Measurements from ENCODE around the gene MSANTD1. TPM values are rescaled to one million over a fixed set of nuclear protein-coding genes. Genes with fewer than 3 reads are reported as not detected.

Gene MSANTD1
- total RNA-seq, 1 experiment from 2014 or later: 0.77 TPM

DNA sequence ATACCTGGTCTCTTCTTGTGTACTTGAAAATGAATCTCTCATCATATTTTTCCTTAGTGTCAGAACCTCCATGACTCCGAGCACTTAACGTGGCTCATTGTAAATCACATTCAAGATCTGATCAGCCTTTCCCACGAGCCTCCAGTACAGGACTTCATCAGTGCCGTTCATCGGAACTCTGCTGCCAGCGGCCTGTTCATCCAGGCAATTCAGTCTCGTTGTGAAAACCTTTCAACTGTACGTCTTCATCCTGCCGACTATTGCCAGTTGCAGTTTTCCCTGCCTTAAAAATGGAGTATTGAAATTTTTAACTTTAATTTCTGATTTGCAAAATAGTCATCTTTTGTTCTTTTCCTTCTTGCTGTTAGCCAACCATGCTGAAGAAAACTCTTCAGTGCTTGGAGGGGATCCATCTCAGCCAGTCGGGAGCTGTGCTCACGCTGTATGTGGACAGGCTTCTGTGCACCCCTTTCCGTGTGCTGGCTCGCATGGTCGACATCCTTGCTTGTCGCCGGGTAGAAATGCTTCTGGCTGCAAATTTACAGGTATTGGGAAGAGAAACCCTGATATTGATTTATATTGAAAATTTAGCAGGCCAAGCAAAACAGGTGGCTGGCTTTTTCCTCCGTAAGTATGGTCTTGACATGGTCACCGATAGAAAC lies 42.4 kb upstream of the MSANTD1 start:
- CTCF ChIA-PET: no interaction called here
- no peak overlapping the region for H3K27ac ChIP-seq (ENCODE audit: low read length)
- no TSS peak for BruUV-seq (replicated peaks)

GRCh38 chr4:3207531-3208037 lies 41.4 kb upstream of the MSANTD1 start:
- ATAC-seq (no peak), DNase-seq (no peak)
- POLR2A ChIA-PET (ENCODE audit: unreplicated experiment): no interaction called here
- CTCF ChIA-PET: no interaction called here
- no peaks in the 10 kb centered on the region for H3F3A ChIP-seq (ENCODE audit: low read length, unreplicated experiment)
- intact Hi-C loops (cut with micrococcal nuclease): no loop called here
- H3K4me2 ChIP-seq (ENCODE audit: low read length): no peak overlapping the region
- no peak overlapping the region for H3K9ac ChIP-seq (ENCODE audit: low read length)
- TF ChIP-seq CTCF (conservative IDR thresholded peaks at IDR 0.05; ENCODE audit: low read depth, low read length): no peak
- no peak for TF ChIP-seq EZH2phosphoT487 (IDR thresholded peaks at IDR 0.05; ENCODE audit: borderline replicate concordance, low read length)
- no TSS peak for BruUV-seq (replicated peaks)
- H3K4me3 ChIP-seq (ENCODE audit: low read length): no peak overlapping the region
- H3K36me3 ChIP-seq (ENCODE audit: low read depth, low read length): peaks cover 8% of the 10 kb centered on the region
- H3K9me2 ChIP-seq (replicated peaks; ENCODE audit: low read length): no peaks in the 10 kb centered on the region
- H3K4me1 ChIP-seq (ENCODE audit: insufficient read depth, low read length): no peaks in the 10 kb centered on the region
- no peaks in the 10 kb centered on the region for H3K9me3 ChIP-seq (ENCODE audit: low read length)
- H2AFZ ChIP-seq (ENCODE audit: low read length): no peak overlapping the region
- H3K27me3 ChIP-seq (ENCODE audit: low read length): no peaks in the 10 kb centered on the region
- H3K27ac ChIP-seq (ENCODE audit: low read length): no peak overlapping the region
- H3K79me2 ChIP-seq (ENCODE audit: low read length): no peaks in the 10 kb centered on the region
- no peaks in the 10 kb centered on the region for H4K20me1 ChIP-seq (ENCODE audit: low read length)

More for the DNA sequence above, 42.4 kb upstream of the MSANTD1 start:
- no peaks in the 10 kb centered on the region for H3K9me2 ChIP-seq (replicated peaks; ENCODE audit: low read length)
- H3F3A ChIP-seq (ENCODE audit: low read length, unreplicated experiment): no peaks in the 10 kb centered on the region
- TF ChIP-seq CTCF (conservative IDR thresholded peaks at IDR 0.05; ENCODE audit: low read depth, low read length): no peak
- TF ChIP-seq EZH2phosphoT487 (IDR thresholded peaks at IDR 0.05; ENCODE audit: borderline replicate concordance, low read length): no peak
- TF ChIP-seq EZH2 (IDR thresholded peaks at IDR 0.05; ENCODE audit: low read length, unreplicated experiment): no peak
- H2AFZ ChIP-seq (ENCODE audit: low read length): no peak overlapping the region
- ATAC-seq (no peak), DNase-seq (no peak)
- intact Hi-C loops (cut with micrococcal nuclease): no loop called here
- no peak overlapping the region for H3K4me3 ChIP-seq (ENCODE audit: low read length)
- POLR2A ChIA-PET (ENCODE audit: unreplicated experiment): no interaction called here
- H3K9me3 ChIP-seq (ENCODE audit: low read length): no peaks in the 10 kb centered on the region
- no peaks in the 10 kb centered on the region for H3K79me2 ChIP-seq (ENCODE audit: low read length)
- H3K9ac ChIP-seq (ENCODE audit: low read length): no peak overlapping the region
- peaks cover 8% of the 10 kb centered on the region for H3K36me3 ChIP-seq (ENCODE audit: low read depth, low read length)
- no peak overlapping the region for H3K4me2 ChIP-seq (ENCODE audit: low read length)
- H3K27me3 ChIP-seq (ENCODE audit: low read length): no peaks in the 10 kb centered on the region
- no peaks in the 10 kb centered on the region for H4K20me1 ChIP-seq (ENCODE audit: low read length)
- no peaks in the 10 kb centered on the region for H3K4me1 ChIP-seq (ENCODE audit: insufficient read depth, low read length)

DNA sequence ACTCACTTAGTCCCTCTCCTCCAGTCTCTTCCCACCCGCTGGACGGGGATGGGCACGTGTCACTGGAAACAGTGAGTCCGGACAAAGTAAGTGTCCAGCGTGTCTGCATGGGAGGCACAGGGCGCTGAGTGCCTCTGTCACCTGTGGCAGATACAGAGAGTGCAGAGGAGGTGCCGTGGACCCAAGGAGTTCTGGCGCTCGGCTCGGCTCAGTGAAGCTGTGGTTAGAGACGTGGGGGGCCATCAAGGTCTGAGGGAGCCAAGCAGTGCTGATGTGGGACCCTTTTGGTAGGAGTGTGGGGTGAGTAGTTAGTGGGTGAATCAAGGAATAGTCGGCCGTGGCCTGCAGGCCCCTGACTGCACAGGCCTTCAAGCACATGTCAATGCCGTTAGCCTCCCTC lies 40.1 kb upstream of the MSANTD1 start:
- Histone ChIP-seq H3F3A (ENCODE audit: low read length, unreplicated experiment) (no peaks in the 10 kb centered on the region), H4K20me1 (ENCODE audit: low read length) (no peaks in the 10 kb centered on the region), H3K36me3 (ENCODE audit: low read depth, low read length) (peaks cover 8% of the 10 kb centered on the region), H3K27ac (ENCODE audit: low read length) (no peak overlapping the region), H2AFZ (ENCODE audit: low read length) (no peak overlapping the region), H3K9ac (ENCODE audit: low read length) (no peak overlapping the region), H3K9me3 (ENCODE audit: low read length) (no peaks in the 10 kb centered on the region), H3K79me2 (ENCODE audit: low read length) (no peaks in the 10 kb centered on the region), H3K4me2 (ENCODE audit: low read length) (no peak overlapping the region), H3K27me3 (ENCODE audit: low read length) (no peaks in the 10 kb centered on the region), H3K4me1 (ENCODE audit: insufficient read depth, low read length) (no peaks in the 10 kb centered on the region), H3K4me3 (ENCODE audit: low read length) (no peak overlapping the region), H3K9me2 (replicated peaks; ENCODE audit: low read length) (no peaks in the 10 kb centered on the region)
- no TSS peak for BruUV-seq (replicated peaks)
- intact Hi-C loops (cut with micrococcal nuclease): no loop called here
- DNase-seq (no peak), ATAC-seq (no peak)
- POLR2A ChIA-PET (ENCODE audit: unreplicated experiment): no interaction called here
- TF ChIP-seq EZH2 (IDR thresholded peaks at IDR 0.05; ENCODE audit: low read length, unreplicated experiment) (no peak), CTCF (conservative IDR thresholded peaks at IDR 0.05; ENCODE audit: low read depth, low read length) (no peak), EZH2phosphoT487 (IDR thresholded peaks at IDR 0.05; ENCODE audit: borderline replicate concordance, low read length) (no peak)
- CTCF ChIA-PET: no interaction called here

Measured in PC-3 (cell line).